Nephron (organoid): ENCODE data around the gene VPS13C.

ENCODE experiments used
- H3K27ac Mint-ChIP-seq, 3 experiments: 2 replicates each; pipeline ENCODE4 v1.8.0; 2020; ENCODE audit warnings: mixed read lengths in 3 of 3, mild to moderate bottlenecking in 2 of 3, moderate library complexity in 1 of 3
- H3K27me3 Mint-ChIP-seq: 2 replicates; pipeline ENCODE4 v1.8.0; 2021; ENCODE audit warnings: low read depth, mild to moderate bottlenecking, moderate library complexity, mixed read lengths
- H3K36me3 Mint-ChIP-seq: 2 replicates; pipeline ENCODE4 v1.8.0; 2020; ENCODE audit warnings: low read depth, mixed read lengths
- H3K4me1 Mint-ChIP-seq: 2 replicates; pipeline ENCODE4 v1.8.0; 2020; ENCODE audit warnings: mixed read lengths
- H3K4me3 Mint-ChIP-seq, 3 experiments: 2 replicates each; pipeline ENCODE4 v1.8.0; 2020; ENCODE audit warnings: mild to moderate bottlenecking in 3 of 3, mixed read lengths in 3 of 3, moderate library complexity in 2 of 3
- H3K9me3 Mint-ChIP-seq: 2 replicates; pipeline ENCODE4 v1.8.0; 2020; ENCODE audit warnings: mixed read lengths
- TF ChIP-seq, protein P1 (sequence below), 3 experiments: fragments of 200-600 bp; sonication (generic); IDR thresholded peaks; one replicate each; pipeline ENCODE4 v1.5.0; 2021; ENCODE audit warnings: antibody characterized with exemption in 3 of 3; ENCODE audit not compliant: unreplicated experiment in 3 of 3

Gene VPS13C

GRCh38 chr15:61938249-61938648 is 122.0 kb downstream of the VPS13C start:
- H3K4me1 Mint-ChIP-seq: no peaks in the 10 kb centered on the region

GRCh38 chr15:61936528-61937195 is 123.6 kb downstream of the VPS13C start:
- Mint-ChIP-seq H3K4me3 (no peak overlapping the region), H3K9me3 (peaks cover 2% of the 10 kb centered on the region), H3K36me3 (peaks cover 17% of the 10 kb centered on the region), H3K27me3 (no peaks in the 10 kb centered on the region), H3K27ac (no peak overlapping the region), H3K4me1 (no peaks in the 10 kb centered on the region)
- TF ChIP-seq, protein P1, sequence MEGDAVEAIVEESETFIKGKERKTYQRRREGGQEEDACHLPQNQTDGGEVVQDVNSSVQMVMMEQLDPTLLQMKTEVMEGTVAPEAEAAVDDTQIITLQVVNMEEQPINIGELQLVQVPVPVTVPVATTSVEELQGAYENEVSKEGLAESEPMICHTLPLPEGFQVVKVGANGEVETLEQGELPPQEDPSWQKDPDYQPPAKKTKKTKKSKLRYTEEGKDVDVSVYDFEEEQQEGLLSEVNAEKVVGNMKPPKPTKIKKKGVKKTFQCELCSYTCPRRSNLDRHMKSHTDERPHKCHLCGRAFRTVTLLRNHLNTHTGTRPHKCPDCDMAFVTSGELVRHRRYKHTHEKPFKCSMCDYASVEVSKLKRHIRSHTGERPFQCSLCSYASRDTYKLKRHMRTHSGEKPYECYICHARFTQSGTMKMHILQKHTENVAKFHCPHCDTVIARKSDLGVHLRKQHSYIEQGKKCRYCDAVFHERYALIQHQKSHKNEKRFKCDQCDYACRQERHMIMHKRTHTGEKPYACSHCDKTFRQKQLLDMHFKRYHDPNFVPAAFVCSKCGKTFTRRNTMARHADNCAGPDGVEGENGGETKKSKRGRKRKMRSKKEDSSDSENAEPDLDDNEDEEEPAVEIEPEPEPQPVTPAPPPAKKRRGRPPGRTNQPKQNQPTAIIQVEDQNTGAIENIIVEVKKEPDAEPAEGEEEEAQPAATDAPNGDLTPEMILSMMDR (IDR thresholded peaks at IDR 0.05; ENCODE audit: unreplicated experiment in 3 of 3): no peak

More at GRCh38 chr15:61938249-61938648, 122.0 kb downstream of the VPS13C start:
- Mint-ChIP-seq H3K27me3 (no peaks in the 10 kb centered on the region), H3K36me3 (peaks cover 18% of the 10 kb centered on the region), H3K4me3 (no peak overlapping the region), H3K9me3 (peaks cover 6% of the 10 kb centered on the region), H3K27ac (no peak overlapping the region)
- TF ChIP-seq, protein P1 (IDR thresholded peaks at IDR 0.05; ENCODE audit: unreplicated experiment in 3 of 3): no peak

GRCh38 chr15:61935493-61935892 is 124.8 kb downstream of the VPS13C start:
- no peak overlapping the region for H3K27ac Mint-ChIP-seq
- no peaks in the 10 kb centered on the region for H3K27me3 Mint-ChIP-seq
- no peaks in the 10 kb centered on the region for H3K4me1 Mint-ChIP-seq
- peaks cover 14% of the 10 kb centered on the region for H3K36me3 Mint-ChIP-seq
- TF ChIP-seq, protein P1 (IDR thresholded peaks at IDR 0.05; ENCODE audit: unreplicated experiment in 3 of 3): no peak
- H3K9me3 Mint-ChIP-seq: peaks cover 2% of the 10 kb centered on the region
- no peak overlapping the region for H3K4me3 Mint-ChIP-seq

DNA sequence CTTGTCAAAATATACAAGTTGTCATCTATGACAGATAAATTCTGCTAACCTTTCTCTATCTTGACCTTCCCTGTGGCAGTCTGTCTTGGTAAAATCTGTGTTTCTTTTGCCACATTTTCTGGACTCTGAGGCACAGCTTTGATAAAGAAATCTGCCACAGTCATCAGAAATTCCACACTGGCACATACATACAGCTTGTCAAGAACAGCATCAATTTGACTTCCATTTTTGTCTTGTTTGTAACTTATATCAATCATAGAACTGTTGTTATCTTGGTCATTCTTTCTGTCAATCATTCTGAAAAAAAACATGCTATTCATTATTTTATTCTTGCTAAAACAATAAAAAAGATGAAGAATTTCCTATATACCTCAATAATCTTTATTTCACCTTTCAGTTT is 130.8 kb downstream of the VPS13C start:
- Mint-ChIP-seq H3K4me1 (no peaks in the 10 kb centered on the region), H3K9me3 (peaks cover 2% of the 10 kb centered on the region), H3K27me3 (no peaks in the 10 kb centered on the region), H3K4me3 (no peak overlapping the region), H3K36me3 (peaks cover 23% of the 10 kb centered on the region), H3K27ac (no peak overlapping the region)
- TF ChIP-seq, protein P1 (IDR thresholded peaks at IDR 0.05; ENCODE audit: unreplicated experiment in 3 of 3): no peak

DNA sequence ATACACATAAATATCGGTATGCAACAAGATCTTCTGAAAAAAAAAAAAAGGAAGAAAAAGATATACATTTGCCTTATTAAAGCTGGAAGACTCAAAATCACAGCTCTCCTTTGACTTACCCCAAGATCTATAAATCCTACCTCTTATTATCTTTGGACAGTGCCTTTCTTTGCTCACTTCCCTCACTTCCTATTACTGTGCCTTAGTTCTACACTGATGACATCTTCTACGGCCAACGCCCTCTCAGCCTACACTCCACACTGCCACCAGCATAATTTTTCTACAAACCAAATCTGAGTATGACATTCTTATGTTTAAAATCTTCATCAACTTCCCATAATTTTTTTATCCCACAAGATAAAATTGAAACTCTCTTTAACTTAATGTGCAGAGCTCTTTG is 137.1 kb downstream of the VPS13C start:
- no peaks in the 10 kb centered on the region for H3K9me3 Mint-ChIP-seq
- no peaks in the 10 kb centered on the region for H3K4me1 Mint-ChIP-seq
- peaks cover 14% of the 10 kb centered on the region for H3K36me3 Mint-ChIP-seq
- no peak overlapping the region for H3K27ac Mint-ChIP-seq
- peaks cover 3% of the 10 kb centered on the region for H3K27me3 Mint-ChIP-seq
- TF ChIP-seq, protein P1 (IDR thresholded peaks at IDR 0.05; ENCODE audit: unreplicated experiment in 3 of 3): no peak
- no peak overlapping the region for H3K4me3 Mint-ChIP-seq

GRCh38 chr15:61921093-61921492 is 139.2 kb downstream of the VPS13C start:
- H3K4me1 Mint-ChIP-seq: no peaks in the 10 kb centered on the region
- H3K36me3 Mint-ChIP-seq: peaks cover 21% of the 10 kb centered on the region
- peaks cover 3% of the 10 kb centered on the region for H3K27me3 Mint-ChIP-seq
- no peak overlapping the region for H3K4me3 Mint-ChIP-seq
- TF ChIP-seq, protein P1 (IDR thresholded peaks at IDR 0.05; ENCODE audit: unreplicated experiment in 3 of 3): no peak
- no peak overlapping the region for H3K27ac Mint-ChIP-seq
- no peaks in the 10 kb centered on the region for H3K9me3 Mint-ChIP-seq
